NCI-H2196 (cell line): ENCODE data around the gene CRABP1.

Source experiments
- DNase-seq: peaks from one replicate; lab custom pipeline; 2025; ENCODE audit not compliant: unreplicated experiment; lab: John Stamatoyannopoulos, UW

The CRABP1 gene

DNA sequence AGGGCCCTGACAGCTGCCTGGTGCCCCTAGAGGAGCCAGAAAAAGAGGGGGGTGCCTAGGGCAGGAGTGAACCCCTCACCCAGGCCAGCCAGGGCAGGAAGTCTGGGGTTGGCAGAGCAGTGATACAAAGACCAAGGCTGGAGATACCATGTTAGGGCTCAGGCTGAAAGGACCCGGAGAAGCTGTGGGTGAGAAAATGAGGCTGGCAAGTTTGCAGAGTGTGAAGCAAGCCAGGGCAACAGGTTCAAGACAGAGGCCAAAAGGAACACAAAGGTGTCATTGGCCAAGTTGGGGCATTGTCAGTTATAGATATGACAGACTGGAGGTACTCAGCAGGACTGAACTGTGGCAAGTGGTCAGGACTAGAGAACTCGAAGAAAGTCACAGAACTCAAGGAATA is 57.2 kb downstream of the CRABP1 start:
- DNase-seq = no peak
